Caco-2 (cell line): Measurements from ENCODE around the gene CLEC18A. TPM values are rescaled to one million over a fixed set of nuclear protein-coding genes. Genes with fewer than 3 reads are reported as not detected.
"Not testable (repeated sequence)": the region's sequence is repeated elsewhere in the genome, so short reads cannot be mapped to it uniquely, and the experiment has no call there.

ENCODE experiments used
- BruUV-seq: library from RNA; stranded (reverse); fragments of 400-500 nt; replicated peaks from 2 replicates; lab custom pipeline; 2021; lab: Mats Ljungman, UMichigan
- CTCF ChIA-PET: fragments of 300-600 bp; sonication (Branson Sonifier 250); formaldehyde crosslinking; loops from one replicate; lab custom pipeline; 2022; ENCODE audit warnings: antibody characterized with exemption; lab: Charles Lee
- POLR2A ChIA-PET: fragments of 300-600 bp; sonication (Branson Sonifier 250); formaldehyde crosslinking; loops from one replicate; lab custom pipeline; 2022; ENCODE audit warnings: antibody characterized with exemption; lab: Charles Lee
- DNase-seq, 2 experiments: peaks; one replicate each; pipeline versions ENCODE4 v3.0.0 to v3.0.0-alpha.2; 2020 to 2022
- H3K27me3 ChIP-seq: replicated peaks from 2 replicates; pipeline ENCODE4 v1.6.0; 2011; ENCODE audit warnings: low read length; ENCODE audit not compliant: control insufficient read depth, insufficient read depth
- H3K36me3 ChIP-seq: 2 replicates; pipeline ENCODE4 v1.5.1; 2011; ENCODE audit warnings: low read length; ENCODE audit not compliant: control insufficient read depth, insufficient read depth
- H3K4me1 ChIP-seq: fragments of 250-450 bp; sonication (Bioruptor Pico); 2 replicates; pipeline ENCODE4 v1.5.1; 2020; ENCODE audit warnings: mild to moderate bottlenecking
- H3K4me3 ChIP-seq: 2 replicates; pipeline ENCODE4 v1.5.1; 2011; ENCODE audit warnings: low read depth, mild to moderate bottlenecking, control low read depth, low read length
- H3K9me3 ChIP-seq: fragments of 250-450 bp; sonication (Bioruptor Pico); 2 replicates; pipeline ENCODE4 v1.5.1; 2020; ENCODE audit warnings: mild to moderate bottlenecking, moderate library complexity
- H3K27ac Mint-ChIP-seq: one replicate; pipeline ENCODE4 v1.8.0; 2022; ENCODE audit warnings: mixed read lengths; ENCODE audit not compliant: unreplicated experiment
- H3K27me3 Mint-ChIP-seq: one replicate; pipeline ENCODE4 v1.8.0; 2022; ENCODE audit warnings: mixed read lengths; ENCODE audit not compliant: insufficient read depth, unreplicated experiment
- H3K36me3 Mint-ChIP-seq: one replicate; pipeline ENCODE4 v1.8.0; 2022; ENCODE audit warnings: mild to moderate bottlenecking, mixed read lengths; ENCODE audit not compliant: insufficient read depth, unreplicated experiment
- H3K4me1 Mint-ChIP-seq: one replicate; pipeline ENCODE4 v1.8.0; 2022; ENCODE audit warnings: low read depth, mixed read lengths; ENCODE audit not compliant: unreplicated experiment
- H3K4me3 Mint-ChIP-seq: one replicate; pipeline ENCODE4 v1.8.0; 2022; ENCODE audit warnings: mild to moderate bottlenecking, moderate library complexity, mixed read lengths; ENCODE audit not compliant: unreplicated experiment
- H3K9me3 Mint-ChIP-seq: one replicate; pipeline ENCODE4 v1.8.0; 2022; ENCODE audit warnings: mixed read lengths; ENCODE audit not compliant: unreplicated experiment
- intact Hi-C: fragments of 100-400 bp; cut with micrococcal nuclease; formaldehyde crosslinking; loops from one replicate; pipeline ENCODE4 v1.10.0; 2022; ENCODE audit not compliant: unreplicated experiment
- total RNA-seq: library from RNA; stranded (reverse); gene quantifications from 2 replicates; pipeline ENCODE4 v1.2.3, GENCODE V29; 2022
- TF ChIP-seq, protein P1 (sequence below), 2 experiments: fragments of 200-600 bp in 1 of 2; IDR thresholded peaks; 1 replicate in 1 of 2; 2 replicates in 1 of 2; pipeline versions ENCODE4 v1.5.1 to v1.8.0; 2011 to 2022; ENCODE audit warnings: antibody characterized with exemption in 1 of 2, control low read depth in 1 of 2, inconsistent platforms in 1 of 2, low read depth in 1 of 2, low read length in 1 of 2, mild to moderate bottlenecking in 1 of 2, moderate library complexity in 1 of 2; ENCODE audit not compliant: insufficient read depth in 1 of 2, severe bottlenecking in 1 of 2, unreplicated experiment in 1 of 2

The CLEC18A gene
- total RNA-seq, 1 experiment from 2014 or later, result 1.3 TPM

DNA sequence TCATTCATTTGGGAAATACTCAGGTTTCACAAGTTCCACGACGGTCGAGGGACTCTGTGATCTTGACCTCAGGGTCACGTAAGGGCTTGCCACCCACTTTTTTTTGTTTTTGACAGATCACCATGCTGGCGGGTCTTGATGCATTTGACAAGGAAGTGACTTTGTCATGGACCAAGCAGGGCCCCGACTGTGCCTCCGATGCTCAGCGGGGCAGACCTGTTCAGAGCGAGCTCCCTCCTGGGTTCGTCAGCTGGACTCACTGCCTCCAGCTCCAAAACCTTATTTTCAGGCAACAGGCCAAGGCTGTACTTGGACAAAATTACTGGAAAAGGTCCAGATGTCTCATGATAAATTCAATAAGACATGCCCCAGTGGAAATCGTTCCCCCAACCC, 9.0 kb upstream of the CLEC18A start:
- BruUV-seq, result no TSS peak
- POLR2A ChIA-PET, result no interaction called here

GRCh38 chr16:69942627-69943170, 8.4 kb upstream of the CLEC18A start:
- Mint-ChIP-seq H3K36me3 (peaks cover under 1% of the 10 kb centered on the region), H3K9me3 (no peaks in the 10 kb centered on the region), H3K27ac (no peak overlapping the region), H3K4me1 (no peaks in the 10 kb centered on the region), H3K4me3 (no peak overlapping the region), H3K27me3 (no peaks in the 10 kb centered on the region)
- intact Hi-C loops, result no loop called here
- Histone ChIP-seq H3K4me1 (no peaks in the 10 kb centered on the region), H3K27me3 (no peaks in the 10 kb centered on the region), H3K4me3 (no peak overlapping the region), H3K9me3 (no peaks in the 10 kb centered on the region), H3K36me3 (no peaks in the 10 kb centered on the region)
- CTCF ChIA-PET, result no interaction called here
- no peak for DNase-seq
- POLR2A ChIA-PET, result no interaction called here
- BruUV-seq, result no TSS peak
- TF ChIP-seq, protein P1, sequence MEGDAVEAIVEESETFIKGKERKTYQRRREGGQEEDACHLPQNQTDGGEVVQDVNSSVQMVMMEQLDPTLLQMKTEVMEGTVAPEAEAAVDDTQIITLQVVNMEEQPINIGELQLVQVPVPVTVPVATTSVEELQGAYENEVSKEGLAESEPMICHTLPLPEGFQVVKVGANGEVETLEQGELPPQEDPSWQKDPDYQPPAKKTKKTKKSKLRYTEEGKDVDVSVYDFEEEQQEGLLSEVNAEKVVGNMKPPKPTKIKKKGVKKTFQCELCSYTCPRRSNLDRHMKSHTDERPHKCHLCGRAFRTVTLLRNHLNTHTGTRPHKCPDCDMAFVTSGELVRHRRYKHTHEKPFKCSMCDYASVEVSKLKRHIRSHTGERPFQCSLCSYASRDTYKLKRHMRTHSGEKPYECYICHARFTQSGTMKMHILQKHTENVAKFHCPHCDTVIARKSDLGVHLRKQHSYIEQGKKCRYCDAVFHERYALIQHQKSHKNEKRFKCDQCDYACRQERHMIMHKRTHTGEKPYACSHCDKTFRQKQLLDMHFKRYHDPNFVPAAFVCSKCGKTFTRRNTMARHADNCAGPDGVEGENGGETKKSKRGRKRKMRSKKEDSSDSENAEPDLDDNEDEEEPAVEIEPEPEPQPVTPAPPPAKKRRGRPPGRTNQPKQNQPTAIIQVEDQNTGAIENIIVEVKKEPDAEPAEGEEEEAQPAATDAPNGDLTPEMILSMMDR (IDR thresholded peaks at IDR 0.05; ENCODE audit: insufficient read depth in 1 of 2, low read depth in 1 of 2, low read length in 1 of 2, severe bottlenecking in 1 of 2, unreplicated experiment in 1 of 2), result no peak

More for the DNA sequence above, 9.0 kb upstream of the CLEC18A start:
- Histone ChIP-seq H3K36me3 (peaks cover under 1% of the 10 kb centered on the region; the same call in 1 of the 2 replicates), H3K27me3 (no peaks in the 10 kb centered on the region), H3K9me3 (no peaks in the 10 kb centered on the region), H3K4me3 (no peak overlapping the region), H3K4me1 (no peaks in the 10 kb centered on the region)
- H3K4me3 Mint-ChIP-seq, result no peak overlapping the region
- no peaks in the 10 kb centered on the region for H3K27me3 Mint-ChIP-seq
- H3K4me1 Mint-ChIP-seq, result no peaks in the 10 kb centered on the region
- peaks cover 7% of the 10 kb centered on the region for H3K36me3 Mint-ChIP-seq
- H3K27ac Mint-ChIP-seq, result no peak overlapping the region
- intact Hi-C loops, result no loop called here
- TF ChIP-seq, protein P1 (IDR thresholded peaks at IDR 0.05; ENCODE audit: insufficient read depth in 1 of 2, low read depth in 1 of 2, low read length in 1 of 2, severe bottlenecking in 1 of 2, unreplicated experiment in 1 of 2), result no peak
- CTCF ChIA-PET, result no interaction called here
- no peaks in the 10 kb centered on the region for H3K9me3 Mint-ChIP-seq
- DNase-seq, result no peak

- H3K27ac Mint-ChIP-seq, BruUV-seq, POLR2A ChIA-PET: not testable (repeated sequence)
Observed at GRCh38 chr16:69943241-69944036, 7.7 kb upstream of the CLEC18A start.

GRCh38 chr16:69950411-69950810, 723 bp upstream of the CLEC18A start:
- DNase-seq, H3K36me3 ChIP-seq, H3K27ac Mint-ChIP-seq, H3K4me3 ChIP-seq, intact Hi-C loops, CTCF ChIA-PET, H3K4me1 ChIP-seq, H3K27me3 ChIP-seq, POLR2A ChIA-PET, H3K4me1 Mint-ChIP-seq, H3K9me3 ChIP-seq, BruUV-seq, H3K27me3 Mint-ChIP-seq, H3K9me3 Mint-ChIP-seq, H3K4me3 Mint-ChIP-seq, H3K36me3 Mint-ChIP-seq: not testable (repeated sequence)

More at GRCh38 chr16:69943241-69944036, 7.7 kb upstream of the CLEC18A start:
- CTCF ChIA-PET, H3K27me3 ChIP-seq, H3K27me3 Mint-ChIP-seq, DNase-seq, H3K4me3 Mint-ChIP-seq, H3K36me3 ChIP-seq, H3K4me1 ChIP-seq, H3K4me3 ChIP-seq, H3K4me1 Mint-ChIP-seq, H3K36me3 Mint-ChIP-seq, H3K9me3 ChIP-seq, intact Hi-C loops, H3K9me3 Mint-ChIP-seq: not testable (repeated sequence)

GRCh38 chr16:69951672-69952031, 518 bp downstream of the CLEC18A start:
- DNase-seq, H3K4me3 Mint-ChIP-seq, H3K36me3 Mint-ChIP-seq, CTCF ChIA-PET, H3K36me3 ChIP-seq, H3K27me3 Mint-ChIP-seq, H3K27ac Mint-ChIP-seq, H3K9me3 ChIP-seq, H3K4me1 Mint-ChIP-seq, H3K4me1 ChIP-seq, intact Hi-C loops, POLR2A ChIA-PET, H3K4me3 ChIP-seq, BruUV-seq, H3K9me3 Mint-ChIP-seq, H3K27me3 ChIP-seq: not testable (repeated sequence)
